GM23248 (cell line): ENCODE data around the gene SEC22C.

Source experiments
- EZH2 ChIP-seq: fragments of 200-600 bp; sonication (generic); IDR thresholded peaks from 2 replicates; pipeline ENCODE4 v1.6.1; 2018; ENCODE audit warnings: antibody characterized with exemption, mild to moderate bottlenecking; ENCODE audit not compliant: insufficient read depth, poor library complexity, severe bottlenecking
- EZH2phosphoT487 ChIP-seq: fragments of 200-600 bp; sonication (generic); IDR thresholded peaks from 2 replicates; pipeline ENCODE4 v1.6.1; 2018; ENCODE audit warnings: antibody characterized with exemption, moderate library complexity, mild to moderate bottlenecking, low read depth; ENCODE audit not compliant: insufficient read depth

DNA sequence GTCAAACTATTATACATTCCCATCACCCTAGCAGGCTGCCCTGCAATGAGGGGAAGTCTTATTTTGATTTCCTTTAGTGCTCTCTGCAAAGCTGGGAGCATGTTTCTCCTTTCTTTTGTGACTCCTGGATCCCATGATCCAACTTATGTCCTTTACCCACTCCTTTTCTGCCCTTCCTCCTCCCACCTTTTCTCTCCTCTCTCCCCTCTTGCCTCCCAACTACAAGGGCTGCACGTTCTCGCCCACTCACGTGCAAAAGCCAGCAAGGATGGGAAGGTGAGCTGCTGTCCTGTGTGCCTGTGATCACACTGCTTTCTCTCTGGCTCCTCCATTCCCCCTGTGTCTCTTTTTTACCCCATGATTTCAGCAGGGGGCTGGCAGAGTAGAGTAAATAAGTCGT lies 73.2 kb downstream of the SEC22C start:
- TF ChIP-seq EZH2 (no peak), EZH2phosphoT487 (no peak)
